NCI-H82 (cell line): ENCODE results near the gene USP27X.
A peak's percentile ranks its signal among the peaks of the same experiment; 100 is the strongest.

ENCODE experiments used
- DNase-seq: peaks from one replicate; lab custom pipeline; 2025; lab: John Stamatoyannopoulos, UW

USP27X gene

DNA sequence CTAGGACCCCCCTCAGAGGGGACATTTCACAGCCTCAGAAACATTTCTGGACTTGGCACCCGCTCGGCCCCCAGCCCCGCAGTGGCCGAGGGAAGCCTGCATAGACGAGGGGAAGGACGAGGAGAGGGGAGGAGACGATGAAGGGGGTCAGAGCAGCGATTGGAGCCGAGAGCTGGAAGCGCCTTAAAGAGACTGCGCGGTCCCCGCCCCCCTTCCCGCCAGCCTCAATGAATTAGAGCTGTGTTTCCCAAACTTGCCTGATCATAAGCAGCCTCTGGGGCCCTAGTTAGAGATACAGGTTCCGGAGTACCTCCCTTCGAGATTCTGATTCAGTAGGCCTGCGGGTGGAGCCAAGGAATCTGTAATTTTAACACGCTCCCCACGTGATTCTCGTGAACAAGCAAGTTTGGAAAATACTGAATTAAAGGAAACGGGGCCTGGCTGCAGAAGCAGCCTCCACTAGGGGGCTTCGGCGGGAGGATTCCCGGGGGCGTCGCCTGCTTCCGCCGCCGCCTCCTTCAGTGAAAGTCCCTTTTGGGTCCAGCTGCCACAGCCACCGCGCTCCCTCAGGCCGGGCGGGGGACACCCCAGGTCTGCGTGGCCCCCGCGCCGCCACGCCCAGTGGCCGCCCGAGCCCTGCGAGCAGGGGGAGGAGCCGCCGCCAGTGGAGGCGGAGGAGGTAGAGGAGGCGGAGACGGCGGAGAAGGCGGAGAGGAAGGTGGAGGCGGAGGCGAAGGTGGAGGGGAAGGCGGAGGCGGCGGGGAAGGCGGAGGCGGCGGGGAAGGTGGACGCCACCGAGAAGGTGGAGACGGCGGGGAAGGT, at the start of gene USP27X:
Gene USP27X, plus strand, starts transcription at position 651 of the 822 bp plus-strand sequence. CDS start 824 bp downstream, outside the sequence.
- peak; percentile 90 for DNase-seq

DNA sequence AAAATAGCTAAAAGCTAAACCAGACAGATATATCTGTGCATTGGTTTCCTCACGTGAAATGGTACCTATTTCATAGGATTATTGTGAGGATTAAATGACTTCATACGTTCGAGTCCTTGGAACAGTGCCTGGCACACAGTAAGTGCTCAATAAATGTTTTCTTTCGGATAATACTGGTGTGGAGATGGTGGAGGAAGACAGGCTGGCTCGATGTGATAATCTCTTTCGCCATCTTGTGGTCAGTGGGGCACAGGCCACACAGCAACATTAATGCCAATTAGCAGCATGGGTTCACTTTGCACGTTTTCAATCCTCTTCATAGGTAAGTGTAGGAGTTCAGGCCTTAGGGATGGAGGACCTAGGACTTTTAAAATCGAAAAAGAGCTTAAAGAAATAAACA, 40.9 kb upstream of the USP27X start:
- peak; percentile 44 for DNase-seq

DNA sequence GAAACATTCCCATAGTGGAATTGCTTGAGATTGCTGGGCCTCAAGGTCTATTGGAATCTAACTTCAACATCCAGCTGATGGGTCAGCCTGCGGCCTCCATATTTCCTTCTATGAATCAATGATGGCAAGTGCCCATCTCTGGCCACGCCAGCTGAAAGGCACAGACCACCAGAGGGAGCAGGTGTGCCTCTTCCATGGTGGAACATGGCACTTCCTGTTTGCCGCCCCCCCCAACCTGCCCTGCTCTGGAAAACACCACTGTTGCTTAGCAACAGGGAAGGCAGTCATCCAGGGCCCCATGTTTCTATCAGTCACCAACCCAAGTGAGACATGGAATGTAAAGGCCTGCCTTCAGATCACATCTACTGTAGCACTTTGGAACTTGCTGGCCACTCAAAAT, 38.6 kb upstream of the USP27X start:
- DNase-seq = peak; percentile 75

DNA sequence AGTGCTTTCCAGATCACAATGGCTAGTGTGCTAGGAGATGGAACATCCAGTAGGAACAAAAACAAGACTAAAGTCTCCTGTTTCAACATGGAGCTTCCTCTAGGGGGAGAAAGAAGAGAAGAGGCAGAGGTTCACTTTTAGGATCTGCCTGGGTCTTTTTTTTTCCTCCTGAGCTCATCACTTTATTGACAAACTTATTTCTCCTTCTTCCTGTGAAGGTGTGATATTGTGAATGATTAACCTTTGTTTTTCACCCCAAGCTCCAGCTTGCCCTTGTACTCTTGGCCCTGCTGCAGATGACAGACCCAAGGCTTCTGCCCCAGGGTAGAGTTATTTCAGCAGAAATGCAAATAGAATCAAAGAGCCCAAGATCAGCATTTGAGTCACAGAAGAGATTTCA, 36.7 kb upstream of the USP27X start:
- DNase-seq = no peak

DNA sequence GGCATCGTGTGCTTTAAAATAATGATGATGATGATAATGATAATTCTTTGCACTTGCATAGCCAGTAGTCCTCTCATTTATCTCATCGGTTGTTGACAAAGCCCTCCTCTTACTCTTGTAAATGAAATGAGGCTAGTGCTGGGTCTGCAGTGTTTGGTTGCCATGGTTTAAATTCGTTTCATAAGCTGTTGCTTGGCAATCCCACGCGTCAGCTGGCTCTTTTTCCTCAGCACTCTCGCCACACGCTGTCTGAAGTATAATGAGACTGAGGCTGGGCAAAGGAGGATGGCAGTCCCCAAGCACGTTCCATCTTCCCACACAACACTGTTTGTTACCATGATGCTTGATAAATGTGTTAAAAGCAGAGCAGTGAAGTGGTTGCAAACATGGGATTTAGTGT, 34.7 kb upstream of the USP27X start:
- DNase-seq = peak; percentile 49

DNA sequence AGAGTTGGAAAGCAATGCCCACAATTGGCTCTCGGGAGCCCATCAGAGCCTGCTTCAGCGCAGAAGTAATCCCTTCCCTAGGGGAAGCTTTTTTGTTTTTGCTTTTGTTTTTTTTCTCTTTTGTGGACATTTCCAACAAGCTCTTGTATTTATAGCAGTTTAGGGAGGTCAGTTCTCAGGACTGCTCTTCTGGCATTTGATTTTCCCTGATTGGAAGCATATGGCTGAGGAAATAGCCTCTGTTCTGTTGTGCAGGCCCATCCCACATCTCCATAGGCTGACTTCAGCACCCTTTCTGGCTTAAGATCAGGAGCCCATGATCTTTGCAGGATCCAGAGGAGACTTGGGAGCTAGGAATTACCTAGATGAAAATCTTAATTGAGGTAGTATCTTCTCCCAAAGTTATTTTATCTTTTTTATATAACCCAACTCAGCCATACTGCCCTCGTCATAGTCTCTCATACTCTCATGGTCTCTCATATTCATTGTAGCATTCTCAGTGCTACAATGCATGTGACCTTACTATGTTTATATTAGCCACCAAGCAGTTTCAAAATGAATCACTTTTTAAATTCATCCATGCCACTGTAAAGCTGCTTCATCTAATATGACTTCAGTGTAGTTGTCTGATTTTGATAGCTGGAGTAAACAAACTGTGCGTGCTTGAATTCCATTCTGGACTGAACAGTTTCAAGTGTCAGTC, 33.4 kb upstream of the USP27X start:
- no peak for DNase-seq

DNA sequence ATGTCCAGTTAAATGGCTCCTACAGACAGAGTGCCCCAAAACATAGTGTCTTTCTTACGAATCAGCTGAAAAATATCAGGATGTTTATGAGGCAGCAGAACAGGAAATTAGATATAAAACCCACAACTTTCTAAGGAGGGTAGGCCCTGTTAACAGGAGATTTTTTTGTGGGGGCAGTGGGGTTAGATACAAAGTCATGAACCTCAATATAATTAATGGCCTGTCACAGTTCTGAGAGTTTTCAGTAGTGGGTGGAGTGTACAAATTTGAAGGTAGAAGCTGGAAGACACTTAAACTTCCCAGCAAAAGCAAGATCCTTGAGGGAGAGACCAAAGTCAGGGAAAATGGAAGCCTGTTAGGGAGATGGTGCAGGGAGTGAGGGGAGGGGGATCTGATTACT, 32.8 kb upstream of the USP27X start:
- DNase-seq = no peak

DNA sequence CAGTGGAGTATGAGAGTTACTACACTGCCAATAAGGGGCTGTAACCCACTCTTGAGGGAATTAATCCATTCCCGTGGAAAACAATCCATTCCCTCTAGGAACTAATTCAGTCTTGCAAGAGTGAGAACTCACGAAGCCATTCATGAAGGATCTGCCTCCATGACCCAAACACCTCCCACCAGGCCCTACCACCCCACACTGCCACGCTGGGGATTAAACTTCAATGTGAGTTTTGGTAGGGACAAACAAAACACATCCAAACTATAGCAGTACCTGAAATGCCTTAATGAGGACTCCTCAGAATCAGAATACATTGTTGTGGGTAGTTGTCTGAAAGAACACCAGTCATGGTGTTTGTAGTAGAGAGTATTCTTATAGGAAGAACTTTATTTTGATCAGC, 31.0 kb upstream of the USP27X start:
- DNase-seq = no peak

DNA sequence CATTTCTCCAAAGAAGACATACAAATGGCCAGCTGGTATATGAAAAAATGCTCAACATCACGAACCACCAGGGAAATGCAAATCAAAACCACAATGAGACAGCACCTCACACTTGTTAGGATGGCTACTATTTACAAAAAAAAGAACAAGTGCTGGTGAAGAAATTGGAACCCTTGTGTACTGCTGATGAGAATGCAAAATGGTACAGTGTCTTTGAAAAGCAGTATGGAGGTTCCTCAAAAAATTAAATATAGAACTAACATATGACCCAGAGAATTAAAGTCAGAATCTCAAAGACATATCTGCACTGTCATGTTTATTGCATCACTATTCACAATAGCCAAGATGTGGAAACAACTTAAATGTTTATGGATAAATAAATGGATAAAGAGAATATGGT, 29.3 kb upstream of the USP27X start:
- DNase-seq = no peak

DNA sequence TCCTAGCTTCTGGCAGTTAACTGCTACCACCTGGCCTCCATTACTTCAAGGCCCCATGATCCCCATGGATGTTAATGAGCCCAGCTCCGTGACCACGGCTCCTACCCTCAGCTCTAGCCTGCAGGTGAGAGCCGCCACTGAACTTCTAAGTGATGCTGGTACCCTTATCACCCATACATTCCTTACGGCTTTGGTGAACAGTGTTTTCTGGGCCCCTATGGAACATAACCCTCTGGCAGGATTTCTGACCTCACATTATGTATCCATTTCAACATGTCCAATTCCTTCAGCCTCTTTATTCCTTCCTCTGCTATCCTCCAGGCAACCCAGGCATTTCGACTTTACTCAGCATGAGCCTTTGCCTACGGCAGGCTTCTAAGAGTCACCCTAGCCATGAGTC, 25.6 kb upstream of the USP27X start:
- no peak for DNase-seq

DNA sequence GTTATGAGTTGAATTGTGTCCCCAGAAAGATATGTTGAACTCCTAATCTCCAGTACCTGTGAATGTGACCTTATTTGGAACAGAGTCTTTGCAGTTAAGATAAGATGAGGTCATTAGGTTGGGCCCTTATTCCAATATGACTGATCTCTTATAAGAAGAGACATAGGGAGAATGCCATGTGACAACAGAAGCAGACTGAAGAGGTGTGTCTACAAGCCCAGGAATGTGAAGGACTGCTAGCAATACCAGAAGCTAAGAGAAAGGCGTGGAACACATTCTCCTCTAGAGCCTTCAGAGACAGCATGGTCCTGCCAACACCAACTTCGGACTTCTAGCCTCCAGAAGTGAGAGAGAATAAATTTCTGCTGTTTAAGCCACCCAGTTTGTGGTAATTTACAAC, 22.5 kb upstream of the USP27X start:
- no peak for DNase-seq

DNA sequence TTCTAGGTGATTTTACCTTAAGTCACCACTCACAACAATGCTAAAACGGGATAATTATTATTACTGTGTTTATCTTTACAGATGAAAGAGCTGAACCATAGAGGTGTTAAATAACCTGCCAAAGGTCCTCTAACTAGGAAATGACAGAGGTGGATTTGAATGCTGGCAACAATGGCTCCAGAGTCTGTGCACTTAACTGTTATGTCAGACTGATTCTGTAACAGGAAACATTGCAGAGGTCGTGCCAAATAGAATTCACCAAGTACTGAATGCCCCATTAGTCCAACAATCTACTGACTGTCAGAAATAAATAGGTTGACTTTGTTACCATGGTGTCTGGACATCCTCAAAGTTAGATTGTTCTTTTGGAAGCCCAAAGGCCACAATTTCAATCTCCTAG, 20.9 kb upstream of the USP27X start:
- no peak for DNase-seq

DNA sequence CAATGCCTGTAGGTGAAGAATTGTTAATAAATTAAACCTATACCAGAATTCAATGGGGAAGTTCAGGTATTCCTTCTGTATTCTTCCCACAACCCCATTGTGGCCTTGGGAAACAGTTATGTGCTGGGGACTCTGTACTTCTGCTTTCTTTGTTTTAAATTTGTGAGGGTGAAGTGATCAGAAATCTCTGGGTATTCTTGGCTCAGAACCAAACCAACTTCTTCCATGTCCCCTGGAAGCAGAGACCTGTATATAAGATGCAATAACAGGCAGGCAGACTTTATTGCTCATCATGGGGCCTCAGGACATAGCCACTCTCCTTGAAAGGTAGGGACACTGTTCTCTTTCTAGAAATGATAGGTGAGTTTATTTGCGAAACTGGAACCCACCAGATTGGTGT, 19.8 kb upstream of the USP27X start:
- DNase-seq = no peak

DNA sequence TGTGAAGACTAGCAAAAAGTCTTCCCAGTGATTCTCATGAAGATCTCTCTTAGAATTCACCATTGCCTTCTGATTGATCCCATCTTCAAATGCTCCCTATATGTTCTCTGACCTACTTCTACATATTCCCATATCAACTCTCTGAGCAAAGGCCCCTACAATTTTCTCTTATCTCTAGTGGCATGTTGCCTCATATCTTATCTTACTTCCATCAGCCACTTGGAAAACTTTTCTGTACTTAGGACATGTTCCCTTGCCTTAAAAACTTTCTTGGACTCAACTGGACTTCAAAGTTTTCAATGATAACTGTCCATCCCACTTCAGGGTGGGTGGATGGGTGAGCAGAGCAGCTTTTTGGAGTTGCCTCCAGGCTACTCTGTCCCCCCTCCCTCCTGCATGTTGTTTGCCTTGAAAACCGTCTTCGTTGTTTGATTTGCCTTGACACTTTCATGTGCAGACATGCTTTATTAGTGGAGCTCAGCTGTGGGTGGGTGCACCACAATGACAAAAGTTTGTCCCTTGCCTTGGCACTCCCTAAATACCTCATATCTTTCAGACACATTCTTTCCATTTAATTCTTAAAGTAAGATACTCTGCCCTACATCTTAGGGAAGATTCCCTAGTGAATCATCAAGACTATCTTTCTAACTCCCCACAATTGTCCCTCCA, 18.3 kb upstream of the USP27X start:
- DNase-seq = no peak

DNA sequence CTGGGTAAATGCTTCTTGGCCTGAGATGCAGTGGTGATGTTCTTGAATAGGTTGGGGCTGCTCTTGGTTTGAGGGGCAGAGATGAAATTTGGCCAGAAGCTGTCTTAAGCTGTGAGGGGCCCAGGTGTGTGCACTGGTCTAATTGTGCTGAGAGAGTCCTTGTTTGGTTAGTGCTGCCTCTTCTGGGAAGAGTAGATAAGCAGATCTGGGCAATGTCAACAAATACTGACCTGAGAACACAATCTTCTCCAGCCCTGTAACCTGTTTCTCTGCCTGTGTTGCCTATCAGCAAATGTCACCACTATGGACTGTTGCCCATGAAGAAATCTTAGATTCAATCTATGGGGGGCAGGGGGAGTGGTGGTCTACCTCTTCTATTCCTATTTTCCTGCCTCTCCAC, 17.2 kb upstream of the USP27X start:
- DNase-seq = no peak

DNA sequence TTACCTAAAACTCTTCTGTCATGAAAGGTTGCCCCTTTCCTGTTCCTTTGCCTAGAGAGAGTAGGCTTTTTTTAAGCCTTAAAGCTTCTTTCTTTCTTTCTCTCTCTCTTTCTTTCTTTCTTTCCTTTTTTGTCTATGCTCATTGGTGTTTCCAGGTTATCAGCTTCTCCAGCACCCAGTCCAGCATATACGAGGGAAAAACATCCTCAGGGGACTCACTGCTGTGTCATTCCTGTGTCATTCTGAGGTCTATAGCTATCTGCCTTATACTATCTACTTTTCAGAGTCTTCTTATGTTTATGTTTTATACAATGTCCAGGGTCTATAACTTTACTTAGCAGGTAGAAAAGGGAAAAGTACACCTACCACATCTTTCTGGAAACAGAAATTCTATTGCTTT, 10.5 kb upstream of the USP27X start:
- no peak for DNase-seq

DNA sequence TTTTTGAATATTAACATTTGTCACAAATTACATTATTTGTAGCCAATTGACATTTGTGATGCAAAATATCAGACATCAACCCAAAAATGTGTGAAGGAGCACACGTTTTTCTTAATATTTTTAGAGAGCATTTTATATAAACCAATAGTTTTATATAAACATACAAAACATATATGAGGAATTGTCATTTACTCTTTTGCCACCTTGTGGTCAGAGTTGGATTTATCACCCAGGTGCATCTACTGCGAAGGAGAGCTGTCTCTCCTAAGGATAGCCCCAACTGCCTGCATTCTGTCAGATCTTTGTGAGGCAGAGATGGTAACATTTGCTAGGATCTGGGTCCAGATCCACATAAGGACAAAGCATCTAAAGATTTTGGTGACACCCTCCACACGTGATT, 2.5 kb upstream of the USP27X start:
- peak; percentile 54 for DNase-seq

DNA sequence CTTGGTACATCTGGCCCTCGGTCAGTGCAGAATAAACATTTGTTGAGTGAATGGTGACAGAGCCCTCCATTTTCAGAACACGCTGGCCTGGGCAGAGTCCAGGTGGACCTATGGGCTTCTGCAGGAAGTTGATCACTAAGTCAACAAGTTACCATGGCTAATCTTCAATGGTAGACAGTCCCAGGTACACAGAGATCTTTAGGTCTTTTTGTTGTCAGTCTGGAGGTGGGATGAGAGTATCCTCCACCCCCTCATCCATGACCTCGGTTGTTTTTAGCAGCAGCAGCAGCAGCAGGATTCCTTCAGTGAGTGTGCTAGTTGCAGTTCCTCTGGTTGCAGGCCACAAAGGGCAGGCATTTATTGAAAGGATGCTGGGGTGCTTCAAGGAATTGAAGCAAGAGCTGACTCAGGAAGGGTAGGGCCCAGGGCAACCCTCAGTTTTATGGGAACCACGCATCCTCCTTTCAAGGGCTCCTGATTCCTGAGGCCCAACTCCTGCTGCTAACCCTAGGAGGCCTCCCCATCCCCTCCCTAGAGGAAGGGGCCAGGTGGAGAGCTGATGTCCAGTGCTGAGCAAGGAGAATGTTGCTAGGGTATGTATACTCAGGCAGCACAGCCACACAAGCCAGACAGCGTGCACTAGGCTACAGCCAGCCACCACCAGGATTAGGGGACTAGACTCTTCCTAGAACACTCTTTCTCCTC, 1.7 kb upstream of the USP27X start:
- no peak for DNase-seq

DNA sequence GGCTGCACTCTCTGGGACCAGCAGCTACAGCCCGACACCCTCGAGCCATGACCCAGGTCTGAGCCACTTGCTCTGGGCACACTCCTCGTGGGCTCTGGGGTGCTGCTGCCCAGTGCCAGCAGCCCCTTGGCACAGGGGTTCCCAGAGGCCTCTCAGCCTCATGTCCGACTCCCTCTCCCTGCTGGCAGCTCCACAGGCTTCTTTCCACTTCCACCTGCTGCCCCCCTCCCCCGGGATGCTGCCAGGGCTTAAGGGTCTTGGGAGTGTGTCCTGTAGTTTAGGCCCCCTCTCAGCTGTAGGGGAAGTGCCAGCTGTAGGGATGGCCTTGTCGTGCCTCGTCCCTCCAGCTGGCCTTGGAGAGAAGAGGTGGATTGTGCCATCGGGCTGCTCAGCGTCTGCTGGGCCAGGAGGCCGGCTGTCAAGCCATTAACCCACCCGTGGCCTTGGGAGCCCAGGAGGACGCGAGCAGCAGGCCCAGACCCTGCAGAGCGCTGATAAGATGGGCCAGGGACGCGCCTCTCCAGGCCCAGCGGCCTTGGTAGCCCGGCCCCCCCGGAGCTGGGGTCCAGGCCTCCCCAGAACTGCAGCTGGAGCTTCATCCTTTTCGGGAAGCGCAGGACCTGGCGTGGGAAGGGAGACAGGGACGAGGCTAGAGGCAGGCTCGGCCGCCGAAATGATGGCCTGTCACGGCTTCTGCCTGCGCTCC, 1.0 kb upstream of the USP27X start:
- peak; percentile 16 for DNase-seq

DNA sequence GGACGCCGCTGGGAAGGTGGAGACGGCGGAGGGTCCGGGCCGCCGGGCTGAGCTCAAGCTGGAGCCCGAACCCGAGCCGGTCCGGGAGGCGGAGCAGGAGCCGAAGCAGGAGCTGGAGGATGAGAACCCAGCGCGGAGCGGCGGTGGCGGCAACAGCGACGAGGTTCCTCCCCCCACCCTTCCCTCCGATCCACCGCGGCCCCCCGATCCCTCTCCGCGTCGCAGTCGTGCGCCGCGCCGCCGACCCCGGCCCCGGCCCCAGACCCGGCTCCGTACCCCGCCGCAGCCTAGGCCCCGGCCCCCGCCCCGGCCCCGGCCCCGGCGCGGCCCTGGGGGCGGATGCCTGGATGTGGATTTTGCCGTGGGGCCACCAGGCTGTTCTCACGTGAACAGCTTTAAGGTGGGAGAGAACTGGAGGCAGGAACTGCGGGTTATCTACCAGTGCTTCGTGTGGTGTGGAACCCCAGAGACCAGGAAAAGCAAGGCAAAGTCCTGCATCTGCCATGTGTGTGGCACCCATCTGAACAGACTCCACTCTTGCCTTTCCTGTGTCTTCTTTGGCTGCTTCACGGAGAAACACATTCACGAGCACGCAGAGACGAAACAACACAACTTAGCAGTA, 483 bp downstream of the USP27X start:
- peak; percentile 67 for DNase-seq

DNA sequence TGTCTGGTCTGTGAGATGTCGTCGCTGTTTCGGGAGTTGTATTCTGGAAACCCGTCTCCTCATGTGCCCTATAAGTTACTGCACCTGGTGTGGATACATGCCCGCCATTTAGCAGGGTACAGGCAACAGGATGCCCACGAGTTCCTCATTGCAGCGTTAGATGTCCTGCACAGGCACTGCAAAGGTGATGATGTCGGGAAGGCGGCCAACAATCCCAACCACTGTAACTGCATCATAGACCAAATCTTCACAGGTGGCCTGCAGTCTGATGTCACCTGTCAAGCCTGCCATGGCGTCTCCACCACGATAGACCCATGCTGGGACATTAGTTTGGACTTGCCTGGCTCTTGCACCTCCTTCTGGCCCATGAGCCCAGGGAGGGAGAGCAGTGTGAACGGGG, 1.4 kb downstream of the USP27X start:
- no peak for DNase-seq
